ENCODE data around the gene F3. TPM values are rescaled to one million over a fixed set of nuclear protein-coding genes. Genes with fewer than 3 reads are reported as not detected.

F3 gene
- 1 to 10 TPM in 2 of 3 donors, not detected in 1; 1.9 to 2.5 TPM for total RNA-seq
- total RNA-seq (2013) = not detected

DNA sequence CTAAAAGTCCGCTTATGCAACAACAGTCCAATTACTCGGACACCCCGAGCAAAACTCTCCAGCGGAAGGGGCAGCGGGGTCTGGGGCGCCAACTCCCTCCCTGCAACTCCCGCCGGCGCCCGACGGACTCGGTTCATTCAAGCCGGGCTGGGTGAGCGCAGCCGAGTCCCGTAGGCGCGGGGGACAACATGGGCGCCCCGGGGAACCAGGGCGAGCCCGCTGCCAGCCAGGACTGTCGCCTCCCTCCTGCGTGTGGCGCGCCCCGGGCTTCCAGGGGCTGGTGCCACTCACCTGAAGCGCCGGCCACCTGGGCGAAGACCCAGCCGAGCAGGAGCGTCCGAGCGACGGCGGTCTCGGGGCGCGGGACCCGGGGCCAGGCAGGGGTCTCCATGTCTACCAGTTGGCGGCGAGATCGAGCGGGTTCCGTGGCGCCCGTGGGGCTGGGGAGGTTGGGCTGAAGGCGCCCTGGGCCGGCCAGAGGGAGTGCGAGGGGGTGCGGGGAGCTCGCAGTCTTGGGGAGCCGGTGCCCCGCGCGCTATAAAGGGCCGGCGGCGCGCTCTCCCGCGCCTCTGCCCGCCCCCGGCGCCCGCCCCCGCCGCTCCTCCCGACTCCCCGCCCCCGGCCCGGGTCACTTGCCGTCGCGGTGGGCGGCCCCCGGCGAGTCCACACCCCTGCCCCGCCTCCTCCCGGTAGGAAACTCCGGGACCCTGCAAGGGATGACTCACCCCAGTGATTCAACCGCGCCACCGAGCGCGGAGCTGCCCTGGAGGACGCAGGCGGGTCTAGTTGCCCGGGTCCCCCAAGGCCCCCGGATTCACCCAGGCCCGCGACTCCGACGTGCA lies at the start of gene F3:
F3 (minus strand) TSS at position 514 of the 842 bp plus-strand sequence; CDS start at position 391, 123 bp downstream.
- WGBS (ENCODE audit: insufficient coverage) = 1% methylated on average over 94 of the region's 94 CpGs
- peak; percentile 33 to 53 for DNase-seq
- Histone ChIP-seq H3K4me1 (ENCODE audit: control insufficient read depth, insufficient read depth, low read length) (peaks cover 12% of the 10 kb centered on the region), H3K27me3 (ENCODE audit: control insufficient read depth, insufficient read depth, low read length) (peaks cover 38% of the 10 kb centered on the region), H3K27ac (ENCODE audit: low read length) (no peak within 1 kb of the TSS), H3K36me3 (ENCODE audit: control insufficient read depth, insufficient read depth, low read length) (no peaks in the 10 kb centered on the region), H3K9me3 (ENCODE audit: control insufficient read depth, insufficient read depth, low read length) (no peaks in the 10 kb centered on the region), H3K4me3 (ENCODE audit: low read length) (peak within 1 kb of the TSS; percentile 36)
- H3K4me1 Mint-ChIP-seq = peaks cover 14 to 21% of the 10 kb centered on the region in 2 donors
- no peaks in the 10 kb centered on the region for H3K36me3 Mint-ChIP-seq
- peak; percentile 87 to 92 (median 90) for ATAC-seq
- intact Hi-C loops (cut with micrococcal nuclease) = no loop called here
- no peaks in the 10 kb centered on the region for H3K9me3 Mint-ChIP-seq
- peak within 1 kb of the TSS in 1 of 2 donors; percentile 69 for H3K27ac Mint-ChIP-seq
- peak within 1 kb of the TSS; percentile 81 for H3K4me3 Mint-ChIP-seq
- TF ChIP-seq, protein P1, sequence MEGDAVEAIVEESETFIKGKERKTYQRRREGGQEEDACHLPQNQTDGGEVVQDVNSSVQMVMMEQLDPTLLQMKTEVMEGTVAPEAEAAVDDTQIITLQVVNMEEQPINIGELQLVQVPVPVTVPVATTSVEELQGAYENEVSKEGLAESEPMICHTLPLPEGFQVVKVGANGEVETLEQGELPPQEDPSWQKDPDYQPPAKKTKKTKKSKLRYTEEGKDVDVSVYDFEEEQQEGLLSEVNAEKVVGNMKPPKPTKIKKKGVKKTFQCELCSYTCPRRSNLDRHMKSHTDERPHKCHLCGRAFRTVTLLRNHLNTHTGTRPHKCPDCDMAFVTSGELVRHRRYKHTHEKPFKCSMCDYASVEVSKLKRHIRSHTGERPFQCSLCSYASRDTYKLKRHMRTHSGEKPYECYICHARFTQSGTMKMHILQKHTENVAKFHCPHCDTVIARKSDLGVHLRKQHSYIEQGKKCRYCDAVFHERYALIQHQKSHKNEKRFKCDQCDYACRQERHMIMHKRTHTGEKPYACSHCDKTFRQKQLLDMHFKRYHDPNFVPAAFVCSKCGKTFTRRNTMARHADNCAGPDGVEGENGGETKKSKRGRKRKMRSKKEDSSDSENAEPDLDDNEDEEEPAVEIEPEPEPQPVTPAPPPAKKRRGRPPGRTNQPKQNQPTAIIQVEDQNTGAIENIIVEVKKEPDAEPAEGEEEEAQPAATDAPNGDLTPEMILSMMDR (IDR thresholded peaks at IDR 0.05) = no peak
- peaks cover 40 to 60% of the 10 kb centered on the region in 2 donors for H3K27me3 Mint-ChIP-seq (ENCODE audit: low read depth in 2 of 2)

DNA sequence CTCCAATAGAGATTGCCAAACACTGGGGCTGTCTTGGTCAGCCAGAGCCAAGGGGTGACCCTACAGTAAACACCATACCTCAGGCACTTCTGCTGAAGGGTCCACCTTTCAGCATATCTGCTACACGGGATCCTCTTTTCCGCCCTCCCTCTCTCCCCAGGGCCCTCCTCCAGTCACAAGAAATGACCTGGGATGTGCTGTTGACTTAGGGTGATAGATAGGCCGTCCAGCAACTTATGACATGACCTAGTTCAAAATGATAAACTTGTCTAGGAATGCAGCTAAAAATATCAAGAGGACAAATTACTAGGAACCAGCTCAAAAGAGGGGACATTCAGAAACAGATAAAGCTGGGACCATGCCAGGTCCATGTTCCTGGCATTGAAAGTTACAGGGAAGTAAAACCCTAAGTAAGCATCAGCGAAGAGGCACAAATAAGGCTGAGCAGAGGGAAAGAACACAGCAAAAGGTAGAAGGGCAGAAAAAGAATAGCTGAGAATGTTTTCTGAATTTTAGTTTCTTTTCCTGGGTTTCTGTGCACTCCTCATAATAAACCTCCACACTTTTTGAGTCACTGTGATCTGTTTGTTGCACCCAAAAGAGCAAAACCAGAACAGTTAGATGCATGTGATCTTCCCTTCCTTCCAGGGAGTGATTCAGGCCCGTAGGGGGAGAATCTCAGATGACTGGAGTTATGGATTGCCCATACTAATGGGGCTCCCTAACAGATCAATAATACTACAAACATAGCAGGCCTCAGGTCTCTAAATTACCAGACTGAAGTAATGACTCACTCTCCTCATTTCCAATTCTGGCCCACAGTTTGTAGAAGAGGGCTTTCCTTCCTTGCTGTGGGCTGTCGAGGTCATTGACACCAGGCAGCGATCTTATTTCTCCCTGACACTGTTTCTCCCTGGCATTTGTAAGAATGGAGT lies 48.9 kb upstream of the F3 start:
- intact Hi-C loops (cut with micrococcal nuclease) = no loop called here
- no peak overlapping the region for H3K4me3 Mint-ChIP-seq
- TF ChIP-seq, protein P1 (IDR thresholded peaks at IDR 0.05) = no peak
- Histone ChIP-seq H3K36me3 (ENCODE audit: control insufficient read depth, insufficient read depth, low read length) (no peaks in the 10 kb centered on the region), H3K27ac (ENCODE audit: low read length) (no peak overlapping the region), H3K4me1 (ENCODE audit: control insufficient read depth, insufficient read depth, low read length) (no peaks in the 10 kb centered on the region), H3K9me3 (ENCODE audit: control insufficient read depth, insufficient read depth, low read length) (no peaks in the 10 kb centered on the region), H3K27me3 (ENCODE audit: control insufficient read depth, insufficient read depth, low read length) (peaks cover under 1% of the 10 kb centered on the region), H3K4me3 (ENCODE audit: low read length) (no peak overlapping the region)
- ATAC-seq = no peak
- H3K27me3 Mint-ChIP-seq (ENCODE audit: low read depth in 2 of 2) = peaks cover 23 to 51% of the 10 kb centered on the region in 2 donors
- no peak overlapping the region for H3K27ac Mint-ChIP-seq
- no peaks in the 10 kb centered on the region for H3K36me3 Mint-ChIP-seq
- H3K4me1 Mint-ChIP-seq = no peaks in the 10 kb centered on the region
- no peak for DNase-seq
- 89% methylated on average over 6 of the region's 7 CpGs for WGBS (ENCODE audit: insufficient coverage)
- no peaks in the 10 kb centered on the region for H3K9me3 Mint-ChIP-seq

DNA sequence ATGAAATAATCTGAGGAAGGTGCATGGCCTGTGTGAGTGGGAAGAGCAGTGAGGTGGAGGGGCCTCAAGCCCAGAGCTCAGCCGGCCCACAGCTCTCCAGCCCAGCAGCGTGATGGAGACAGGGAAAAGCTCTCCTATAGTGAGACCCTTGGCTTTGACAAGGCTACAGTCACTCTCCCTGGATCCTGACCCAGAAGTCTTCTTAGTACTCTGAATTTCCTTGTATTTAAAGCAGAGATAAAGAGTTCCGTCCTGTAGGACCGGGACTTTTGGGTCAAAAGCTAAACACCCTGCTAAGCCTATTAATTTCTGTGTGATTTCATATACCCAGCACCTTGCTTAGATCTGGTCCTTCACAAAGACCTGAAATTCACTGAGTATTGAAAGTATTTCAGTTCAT lies 48.2 kb upstream of the F3 start:
- Mint-ChIP-seq H3K9me3 (no peaks in the 10 kb centered on the region), H3K4me1 (no peaks in the 10 kb centered on the region)

More for the DNA sequence above, 48.2 kb upstream of the F3 start:
- Histone ChIP-seq H3K27me3 (ENCODE audit: control insufficient read depth, insufficient read depth, low read length) (no peaks in the 10 kb centered on the region), H3K4me1 (ENCODE audit: control insufficient read depth, insufficient read depth, low read length) (no peaks in the 10 kb centered on the region), H3K4me3 (ENCODE audit: low read length) (no peak overlapping the region), H3K36me3 (ENCODE audit: control insufficient read depth, insufficient read depth, low read length) (no peaks in the 10 kb centered on the region), H3K27ac (ENCODE audit: low read length) (no peak overlapping the region), H3K9me3 (ENCODE audit: control insufficient read depth, insufficient read depth, low read length) (no peaks in the 10 kb centered on the region)
- intact Hi-C loops (cut with micrococcal nuclease) = no loop called here
- 87% methylated on average over 4 of the region's 4 CpGs for WGBS (ENCODE audit: insufficient coverage)
- TF ChIP-seq, protein P1 (IDR thresholded peaks at IDR 0.05) = no peak
- ATAC-seq (no peak), DNase-seq (no peak)
- H3K36me3 Mint-ChIP-seq = no peaks in the 10 kb centered on the region
- no peak overlapping the region for H3K27ac Mint-ChIP-seq
- H3K4me3 Mint-ChIP-seq = no peak overlapping the region
- H3K27me3 Mint-ChIP-seq (ENCODE audit: low read depth in 2 of 2) = peaks cover 26 to 57% of the 10 kb centered on the region in 2 donors

Measured in natural killer cell (primary cell).